ENCODE measurements around the gene FCRL1. TPM values are rescaled to one million over a fixed set of nuclear protein-coding genes. Genes with fewer than 3 reads are reported as not detected.

The FCRL1 gene
- total and polyA plus RNA-seq, 10 of the 15 experiments (the other 5 are each of a cell fraction or from before 2014, with no cell fraction given) = 0.23 to 2.4 (median 0.87) TPM; not detected in 2

- TF ChIP-seq, protein P1, sequence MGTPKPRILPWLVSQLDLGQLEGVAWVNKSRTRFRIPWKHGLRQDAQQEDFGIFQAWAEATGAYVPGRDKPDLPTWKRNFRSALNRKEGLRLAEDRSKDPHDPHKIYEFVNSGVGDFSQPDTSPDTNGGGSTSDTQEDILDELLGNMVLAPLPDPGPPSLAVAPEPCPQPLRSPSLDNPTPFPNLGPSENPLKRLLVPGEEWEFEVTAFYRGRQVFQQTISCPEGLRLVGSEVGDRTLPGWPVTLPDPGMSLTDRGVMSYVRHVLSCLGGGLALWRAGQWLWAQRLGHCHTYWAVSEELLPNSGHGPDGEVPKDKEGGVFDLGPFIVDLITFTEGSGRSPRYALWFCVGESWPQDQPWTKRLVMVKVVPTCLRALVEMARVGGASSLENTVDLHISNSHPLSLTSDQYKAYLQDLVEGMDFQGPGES (IDR thresholded peaks at IDR 0.05) = no peak
- TF ChIP-seq SREBF2 (IDR thresholded peaks at IDR 0.05; ENCODE audit: low read length) (no peak), ESRRA (IDR thresholded peaks at IDR 0.05; ENCODE audit: low read length) (no peak)
These were observed 35.1 kb downstream of the FCRL1 start (continued) for GRCh38 chr1:157784801-157785200.

DNA sequence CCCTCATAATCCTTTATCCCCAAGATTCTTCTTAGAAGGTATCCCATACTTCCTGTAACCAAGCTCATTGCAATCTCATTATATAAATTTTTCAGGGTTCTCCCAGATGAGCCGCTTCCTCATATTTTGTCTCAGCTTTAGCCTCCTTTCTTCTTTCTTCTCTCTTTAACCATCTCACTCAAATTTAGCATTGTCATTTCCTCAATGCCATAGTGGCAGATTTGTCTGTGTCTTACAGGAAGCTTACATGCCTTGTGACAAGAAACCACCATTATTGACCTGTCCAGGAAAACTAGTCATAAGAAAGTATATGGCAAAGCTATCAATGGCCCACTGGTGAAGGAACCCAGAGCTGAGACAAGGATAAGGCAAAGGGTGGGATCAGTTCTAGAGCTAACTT, 37.0 kb downstream of the FCRL1 start:
- H3K4me3 ChIP-seq = no peak overlapping the region
- FAIRE-seq = peak; percentile 27
- H2AFZ ChIP-seq (ENCODE audit: control insufficient read depth, low read depth, low read length) = no peak overlapping the region
- H3K36me3 ChIP-seq (ENCODE audit: control insufficient read depth in 2 of 2, insufficient read depth in 2 of 2, low read length in 1 of 2) = no peaks in the 10 kb centered on the region
- intact Hi-C loops (cut with micrococcal nuclease; ENCODE audit: unreplicated experiment) (no loop called here), in situ Hi-C loops (cut with MboI) (no loop called here)
- POLR2A ChIA-PET = no interaction called here
- H3K4me2 ChIP-seq (ENCODE audit: control insufficient read depth, insufficient read depth) = no peak overlapping the region
- TF ChIP-seq ETV6 (conservative IDR thresholded peaks at IDR 0.05 in 1 of 2, IDR thresholded peaks at IDR 0.05 in 1 of 2; ENCODE audit: borderline replicate concordance in 1 of 2, low read depth in 1 of 2) (no peak), SREBF2 (IDR thresholded peaks at IDR 0.05; ENCODE audit: low read length) (no peak), STAT3 (IDR thresholded peaks at IDR 0.05; ENCODE audit: low read depth, low read length) (no peak), HCFC1 (IDR thresholded peaks at IDR 0.05; ENCODE audit: low read length) (no peak), SRF (IDR thresholded peaks at IDR 0.05; ENCODE audit: low read depth in 2 of 2, low read length in 2 of 2) (no peak), NFYA (IDR thresholded peaks at IDR 0.05; ENCODE audit: borderline replicate concordance, low read depth, low read length) (no peak), POLR2A (IDR thresholded peaks at IDR 0.05; ENCODE audit: low read depth, low read length) (no peak), ATF7 (IDR thresholded peaks at IDR 0.05; ENCODE audit: low read depth) (no peak), EGR1 (IDR thresholded peaks at IDR 0.05; ENCODE audit: borderline replicate concordance in 1 of 2, low read depth in 2 of 2, low read length in 2 of 2) (no peak), RBBP5 (conservative IDR thresholded peaks at IDR 0.05) (no peak)
- TF ChIP-seq, protein P2, sequence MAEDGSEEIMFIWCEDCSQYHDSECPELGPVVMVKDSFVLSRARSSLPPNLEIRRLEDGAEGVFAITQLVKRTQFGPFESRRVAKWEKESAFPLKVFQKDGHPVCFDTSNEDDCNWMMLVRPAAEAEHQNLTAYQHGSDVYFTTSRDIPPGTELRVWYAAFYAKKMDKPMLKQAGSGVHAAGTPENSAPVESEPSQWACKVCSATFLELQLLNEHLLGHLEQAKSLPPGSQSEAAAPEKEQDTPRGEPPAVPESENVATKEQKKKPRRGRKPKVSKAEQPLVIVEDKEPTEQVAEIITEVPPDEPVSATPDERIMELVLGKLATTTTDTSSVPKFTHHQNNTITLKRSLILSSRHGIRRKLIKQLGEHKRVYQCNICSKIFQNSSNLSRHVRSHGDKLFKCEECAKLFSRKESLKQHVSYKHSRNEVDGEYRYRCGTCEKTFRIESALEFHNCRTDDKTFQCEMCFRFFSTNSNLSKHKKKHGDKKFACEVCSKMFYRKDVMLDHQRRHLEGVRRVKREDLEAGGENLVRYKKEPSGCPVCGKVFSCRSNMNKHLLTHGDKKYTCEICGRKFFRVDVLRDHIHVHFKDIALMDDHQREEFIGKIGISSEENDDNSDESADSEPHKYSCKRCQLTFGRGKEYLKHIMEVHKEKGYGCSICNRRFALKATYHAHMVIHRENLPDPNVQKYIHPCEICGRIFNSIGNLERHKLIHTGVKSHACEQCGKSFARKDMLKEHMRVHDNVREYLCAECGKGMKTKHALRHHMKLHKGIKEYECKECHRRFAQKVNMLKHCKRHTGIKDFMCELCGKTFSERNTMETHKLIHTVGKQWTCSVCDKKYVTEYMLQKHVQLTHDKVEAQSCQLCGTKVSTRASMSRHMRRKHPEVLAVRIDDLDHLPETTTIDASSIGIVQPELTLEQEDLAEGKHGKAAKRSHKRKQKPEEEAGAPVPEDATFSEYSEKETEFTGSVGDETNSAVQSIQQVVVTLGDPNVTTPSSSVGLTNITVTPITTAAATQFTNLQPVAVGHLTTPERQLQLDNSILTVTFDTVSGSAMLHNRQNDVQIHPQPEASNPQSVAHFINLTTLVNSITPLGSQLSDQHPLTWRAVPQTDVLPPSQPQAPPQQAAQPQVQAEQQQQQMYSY (CRISPR knock-in tag; IDR thresholded peaks at IDR 0.05) = no peak
- TF ChIP-seq, protein P3, sequence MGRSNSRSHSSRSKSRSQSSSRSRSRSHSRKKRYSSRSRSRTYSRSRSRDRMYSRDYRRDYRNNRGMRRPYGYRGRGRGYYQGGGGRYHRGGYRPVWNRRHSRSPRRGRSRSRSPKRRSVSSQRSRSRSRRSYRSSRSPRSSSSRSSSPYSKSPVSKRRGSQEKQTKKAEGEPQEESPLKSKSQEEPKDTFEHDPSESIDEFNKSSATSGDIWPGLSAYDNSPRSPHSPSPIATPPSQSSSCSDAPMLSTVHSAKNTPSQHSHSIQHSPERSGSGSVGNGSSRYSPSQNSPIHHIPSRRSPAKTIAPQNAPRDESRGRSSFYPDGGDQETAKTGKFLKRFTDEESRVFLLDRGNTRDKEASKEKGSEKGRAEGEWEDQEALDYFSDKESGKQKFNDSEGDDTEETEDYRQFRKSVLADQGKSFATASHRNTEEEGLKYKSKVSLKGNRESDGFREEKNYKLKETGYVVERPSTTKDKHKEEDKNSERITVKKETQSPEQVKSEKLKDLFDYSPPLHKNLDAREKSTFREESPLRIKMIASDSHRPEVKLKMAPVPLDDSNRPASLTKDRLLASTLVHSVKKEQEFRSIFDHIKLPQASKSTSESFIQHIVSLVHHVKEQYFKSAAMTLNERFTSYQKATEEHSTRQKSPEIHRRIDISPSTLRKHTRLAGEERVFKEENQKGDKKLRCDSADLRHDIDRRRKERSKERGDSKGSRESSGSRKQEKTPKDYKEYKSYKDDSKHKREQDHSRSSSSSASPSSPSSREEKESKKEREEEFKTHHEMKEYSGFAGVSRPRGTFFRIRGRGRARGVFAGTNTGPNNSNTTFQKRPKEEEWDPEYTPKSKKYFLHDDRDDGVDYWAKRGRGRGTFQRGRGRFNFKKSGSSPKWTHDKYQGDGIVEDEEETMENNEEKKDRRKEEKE (IDR thresholded peaks at IDR 0.05) = no peak
- H3K27me3 ChIP-seq (replicated peaks in 1 of 2; ENCODE audit: control insufficient read depth in 2 of 2, insufficient read depth in 2 of 2, low read length in 1 of 2) = no peaks in the 10 kb centered on the region
- no peak overlapping the region for H3K9ac ChIP-seq (ENCODE audit: control insufficient read depth, insufficient read depth, low read length)
- peaks cover 27% of the 10 kb centered on the region for H3K4me1 ChIP-seq (ENCODE audit: control insufficient read depth, insufficient read depth, low read length)
- ATAC-seq = no peak
- CTCF ChIA-PET = interaction anchor here (0.5 to 2.3 kb wide), 5 partner anchors 8 to 612 kb away, joined by 3 to 5 read pairs (median 4); no protein-coding TSS in a partner anchor
- RAD21 ChIA-PET (ENCODE audit: unreplicated experiment) = interaction anchor here (1.0 kb wide), 1 partner anchor 271 kb away, joined by 3 read pairs; no protein-coding TSS in a partner anchor
- SMC1A ChIA-PET (ENCODE audit: uncharacterized antibody, unreplicated experiment) = interaction anchor here (0.8 to 1.9 kb wide), 7 partner anchors 8 to 216 kb away, joined by 3 to 5 read pairs (median 4); no protein-coding TSS in a partner anchor
- no peak overlapping the region for H3K27ac ChIP-seq (ENCODE audit: control insufficient read depth, insufficient read depth)
- H3K9me3 ChIP-seq (replicated peaks; ENCODE audit: control insufficient read depth, insufficient read depth, low read length) = no peaks in the 10 kb centered on the region; the same call in 1 of the 3 replicates
- no peaks in the 10 kb centered on the region for H4K20me1 ChIP-seq (ENCODE audit: control insufficient read depth, insufficient read depth)
- no peak for DNase-seq (ENCODE audit: low read depth, low spot score)
- no TSS peak for BruUV-seq (replicated peaks)
- no peaks in the 10 kb centered on the region for H3K79me2 ChIP-seq (ENCODE audit: control insufficient read depth, insufficient read depth, low read length)
- 86% methylated on average over 1 of the region's 1 CpG for WGBS (ENCODE audit: insufficient coverage, insufficient replicate concordance, low lambda C conversion rate, missing lambda C conversion rate)
